ENCODE data around the gene MCTP1. TPM values are rescaled to one million over a fixed set of nuclear protein-coding genes. Genes with fewer than 3 reads are reported as not detected.

The MCTP1 gene
- total and polyA plus RNA-seq, 2 experiments from 2014 or later, result 1.3 to 5.7 TPM

DNA sequence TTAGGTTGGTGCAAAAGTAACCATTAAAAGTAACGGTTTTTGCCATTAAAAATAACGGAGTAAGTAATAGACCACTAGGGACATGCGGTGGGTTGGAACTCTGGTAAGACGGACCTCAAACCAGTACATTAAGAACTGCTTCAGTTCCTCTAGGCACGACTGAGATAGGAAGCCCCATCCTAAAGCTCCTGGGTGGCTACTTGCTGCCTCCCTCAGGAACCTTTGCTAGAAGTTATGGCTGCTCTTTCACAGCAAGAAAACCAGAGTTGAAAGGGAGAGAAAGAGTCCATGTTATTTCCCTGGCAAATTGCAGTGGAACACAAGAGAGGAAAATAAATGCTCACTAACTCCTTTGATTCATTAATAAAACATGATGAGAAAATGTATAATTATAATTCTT is 47.6 kb downstream of the MCTP1 start:
- DNase-seq (ENCODE audit: low spot score), result no peak
- 79% methylated on average over 5 of the region's 5 CpGs for WGBS (ENCODE audit: low lambda C conversion rate, missing lambda C conversion rate)
- Histone ChIP-seq H3K79me2 (no peaks in the 10 kb centered on the region), H3K4me2 (no peak overlapping the region), H3K9me3 (ENCODE audit: low read depth) (no peaks in the 10 kb centered on the region), H2AFZ (no peak overlapping the region), H3K4me1 (ENCODE audit: insufficient read depth) (no peaks in the 10 kb centered on the region), H3K27me3 (no peaks in the 10 kb centered on the region), H3K27ac (no peak overlapping the region), H4K20me1 (ENCODE audit: insufficient read depth, poor library complexity, severe bottlenecking) (no peaks in the 10 kb centered on the region), H3K4me3 (no peak overlapping the region), H3K9me2 (replicated peaks; ENCODE audit: insufficient read depth) (no peaks in the 10 kb centered on the region), H3K36me3 (replicated peaks; ENCODE audit: insufficient read depth, low read depth) (no peaks in the 10 kb centered on the region)
- TF ChIP-seq, protein P1, sequence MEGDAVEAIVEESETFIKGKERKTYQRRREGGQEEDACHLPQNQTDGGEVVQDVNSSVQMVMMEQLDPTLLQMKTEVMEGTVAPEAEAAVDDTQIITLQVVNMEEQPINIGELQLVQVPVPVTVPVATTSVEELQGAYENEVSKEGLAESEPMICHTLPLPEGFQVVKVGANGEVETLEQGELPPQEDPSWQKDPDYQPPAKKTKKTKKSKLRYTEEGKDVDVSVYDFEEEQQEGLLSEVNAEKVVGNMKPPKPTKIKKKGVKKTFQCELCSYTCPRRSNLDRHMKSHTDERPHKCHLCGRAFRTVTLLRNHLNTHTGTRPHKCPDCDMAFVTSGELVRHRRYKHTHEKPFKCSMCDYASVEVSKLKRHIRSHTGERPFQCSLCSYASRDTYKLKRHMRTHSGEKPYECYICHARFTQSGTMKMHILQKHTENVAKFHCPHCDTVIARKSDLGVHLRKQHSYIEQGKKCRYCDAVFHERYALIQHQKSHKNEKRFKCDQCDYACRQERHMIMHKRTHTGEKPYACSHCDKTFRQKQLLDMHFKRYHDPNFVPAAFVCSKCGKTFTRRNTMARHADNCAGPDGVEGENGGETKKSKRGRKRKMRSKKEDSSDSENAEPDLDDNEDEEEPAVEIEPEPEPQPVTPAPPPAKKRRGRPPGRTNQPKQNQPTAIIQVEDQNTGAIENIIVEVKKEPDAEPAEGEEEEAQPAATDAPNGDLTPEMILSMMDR (IDR thresholded peaks at IDR 0.05; ENCODE audit: poor library complexity), result no peak
- TF ChIP-seq EZH2 (IDR thresholded peaks at IDR 0.05; ENCODE audit: borderline replicate concordance) (no peak), EZH2phosphoT487 (IDR thresholded peaks at IDR 0.05; ENCODE audit: low read depth, severe bottlenecking, unreplicated experiment) (no peak)

DNA sequence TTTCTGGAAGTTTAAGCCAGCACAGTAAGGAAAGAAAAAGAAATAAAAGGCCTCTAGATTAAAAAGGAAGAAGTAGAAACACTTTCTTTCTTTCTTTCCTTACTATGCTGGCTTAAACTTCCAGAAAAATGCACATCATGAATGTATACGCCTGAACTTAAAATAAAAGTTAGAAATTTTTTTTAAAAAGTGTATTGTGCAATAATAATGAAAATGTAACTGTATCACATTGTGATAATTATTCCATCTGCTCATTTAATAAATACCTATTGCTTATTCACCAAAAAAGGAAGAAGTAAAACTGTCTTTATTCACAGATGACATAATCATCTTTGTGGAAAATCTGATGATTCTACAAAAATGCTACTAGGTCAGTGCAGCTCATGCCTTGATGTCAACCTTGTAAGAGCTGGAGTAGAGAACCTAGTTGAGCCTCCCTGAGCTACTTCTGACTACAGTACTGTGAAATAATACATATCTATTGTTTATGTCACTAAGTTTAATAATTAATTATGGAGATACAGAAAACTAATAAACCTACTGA is 49.4 kb downstream of the MCTP1 start:
- Histone ChIP-seq H3K36me3 (replicated peaks; ENCODE audit: insufficient read depth, low read depth) (no peaks in the 10 kb centered on the region), H4K20me1 (ENCODE audit: insufficient read depth, poor library complexity, severe bottlenecking) (no peaks in the 10 kb centered on the region), H3K4me3 (no peak overlapping the region), H3K4me1 (ENCODE audit: insufficient read depth) (no peaks in the 10 kb centered on the region), H3K9me3 (ENCODE audit: low read depth) (no peaks in the 10 kb centered on the region), H3K27me3 (no peaks in the 10 kb centered on the region), H3K4me2 (no peak overlapping the region), H3K9me2 (replicated peaks; ENCODE audit: insufficient read depth) (no peaks in the 10 kb centered on the region), H3K27ac (no peak overlapping the region), H3K79me2 (no peaks in the 10 kb centered on the region), H2AFZ (no peak overlapping the region)
- no peak for DNase-seq (ENCODE audit: low spot score)
- no peak for TF ChIP-seq EZH2 (IDR thresholded peaks at IDR 0.05; ENCODE audit: borderline replicate concordance)
- TF ChIP-seq, protein P1 (IDR thresholded peaks at IDR 0.05; ENCODE audit: poor library complexity), result no peak
- 97% methylated on average over 1 of the region's 1 CpG for WGBS (ENCODE audit: low lambda C conversion rate, missing lambda C conversion rate)

DNA sequence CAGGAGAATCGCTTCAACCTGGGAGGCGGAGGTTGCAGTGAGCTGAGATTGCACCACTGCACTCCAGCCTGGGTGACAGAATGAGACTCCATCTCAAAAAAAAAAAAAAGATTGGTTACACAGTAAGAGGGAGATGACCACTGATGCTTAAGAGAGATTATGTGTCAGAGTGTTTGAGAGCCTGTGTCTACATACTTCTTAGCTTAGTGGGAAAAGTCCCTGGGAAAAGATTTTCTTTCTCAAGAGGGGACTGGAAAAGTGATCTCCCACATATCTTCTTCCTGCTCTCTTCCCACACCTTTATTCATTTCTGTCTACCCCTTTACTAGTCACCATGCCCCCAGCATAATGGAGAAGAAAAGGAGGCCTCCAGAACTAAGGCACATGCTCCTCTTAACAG is 55.2 kb downstream of the MCTP1 start:
- Histone ChIP-seq H3K9me2 (replicated peaks; ENCODE audit: insufficient read depth) (no peaks in the 10 kb centered on the region), H3K36me3 (replicated peaks; ENCODE audit: insufficient read depth, low read depth) (no peaks in the 10 kb centered on the region), H3K4me1 (ENCODE audit: insufficient read depth) (no peaks in the 10 kb centered on the region), H3K4me3 (no peak overlapping the region), H3K27me3 (no peaks in the 10 kb centered on the region), H2AFZ (no peak overlapping the region), H3K27ac (no peak overlapping the region), H3K79me2 (no peaks in the 10 kb centered on the region), H4K20me1 (ENCODE audit: insufficient read depth, poor library complexity, severe bottlenecking) (no peaks in the 10 kb centered on the region), H3K4me2 (no peak overlapping the region), H3K9me3 (ENCODE audit: low read depth) (no peaks in the 10 kb centered on the region)
- TF ChIP-seq EZH2phosphoT487 (IDR thresholded peaks at IDR 0.05; ENCODE audit: low read depth, severe bottlenecking, unreplicated experiment) (no peak), EZH2 (IDR thresholded peaks at IDR 0.05; ENCODE audit: borderline replicate concordance) (no peak)
- 96% methylated on average over 2 of the region's 2 CpGs for WGBS (ENCODE audit: low lambda C conversion rate, missing lambda C conversion rate)
- DNase-seq (ENCODE audit: low spot score), result no peak

DNA sequence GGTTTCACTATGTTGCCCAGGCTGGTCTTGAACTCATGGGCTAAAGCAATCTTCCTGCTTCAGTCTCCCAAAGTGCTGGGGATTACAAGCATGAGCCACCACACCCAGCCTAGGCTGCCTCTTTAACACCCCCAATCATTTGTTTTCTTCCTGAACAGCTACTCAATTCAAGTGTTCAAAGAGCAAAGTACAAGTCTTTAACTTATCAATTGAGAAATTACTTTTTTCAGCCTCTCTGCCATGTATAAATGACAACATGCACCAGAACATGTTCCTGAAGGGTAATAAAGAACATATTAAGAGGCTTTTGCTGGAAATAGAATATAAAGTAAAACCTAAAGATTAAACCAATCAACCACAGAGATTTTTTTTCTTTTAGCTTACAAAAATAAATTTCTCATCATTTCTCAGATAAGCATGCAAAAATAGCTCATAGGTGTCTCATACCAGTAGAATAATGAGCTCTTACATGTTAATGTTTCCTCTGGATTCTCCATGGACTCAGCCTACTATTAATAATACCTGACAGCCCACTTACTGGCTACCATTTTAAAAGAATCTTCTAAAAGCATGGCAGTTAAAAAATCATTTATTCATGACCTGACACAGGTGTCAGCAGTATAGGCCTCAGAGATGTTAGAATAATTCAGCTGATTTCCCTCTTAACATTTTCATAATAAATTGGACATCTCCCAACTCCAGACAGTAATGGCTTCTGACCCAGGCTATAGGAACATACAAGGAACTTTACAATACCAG is 60.0 kb downstream of the MCTP1 start:
- H3K9me2 ChIP-seq (replicated peaks; ENCODE audit: insufficient read depth), result no peaks in the 10 kb centered on the region
- TF ChIP-seq EZH2phosphoT487 (IDR thresholded peaks at IDR 0.05; ENCODE audit: low read depth, severe bottlenecking, unreplicated experiment), result no peak
- no peak for TF ChIP-seq EZH2 (IDR thresholded peaks at IDR 0.05; ENCODE audit: borderline replicate concordance)
- TF ChIP-seq, protein P1 (IDR thresholded peaks at IDR 0.05; ENCODE audit: poor library complexity), result no peak
- no peaks in the 10 kb centered on the region for H3K79me2 ChIP-seq
- H3K36me3 ChIP-seq (replicated peaks; ENCODE audit: insufficient read depth, low read depth), result no peaks in the 10 kb centered on the region
- no peaks in the 10 kb centered on the region for H3K9me3 ChIP-seq (ENCODE audit: low read depth)
- H4K20me1 ChIP-seq (ENCODE audit: insufficient read depth, poor library complexity, severe bottlenecking), result no peaks in the 10 kb centered on the region
- H3K4me1 ChIP-seq (ENCODE audit: insufficient read depth), result no peaks in the 10 kb centered on the region
- H3K4me2 ChIP-seq, result no peak overlapping the region
- no peaks in the 10 kb centered on the region for H3K27me3 ChIP-seq
- no peak overlapping the region for H2AFZ ChIP-seq
- no peak overlapping the region for H3K27ac ChIP-seq
- no peak overlapping the region for H3K4me3 ChIP-seq
- no peak for DNase-seq (ENCODE audit: low spot score)

Data from hepatocyte (in vitro differentiated cells).